ENCODE results near the gene RAD51B.
"Not testable (repeated sequence)": the region's sequence is repeated elsewhere in the genome, so short reads cannot be mapped to it uniquely, and the experiment has no call there.

The RAD51B gene

GRCh38 chr14:68219407-68219806 is 399.8 kb downstream of the RAD51B start:
- no peak for DNase-seq

DNA sequence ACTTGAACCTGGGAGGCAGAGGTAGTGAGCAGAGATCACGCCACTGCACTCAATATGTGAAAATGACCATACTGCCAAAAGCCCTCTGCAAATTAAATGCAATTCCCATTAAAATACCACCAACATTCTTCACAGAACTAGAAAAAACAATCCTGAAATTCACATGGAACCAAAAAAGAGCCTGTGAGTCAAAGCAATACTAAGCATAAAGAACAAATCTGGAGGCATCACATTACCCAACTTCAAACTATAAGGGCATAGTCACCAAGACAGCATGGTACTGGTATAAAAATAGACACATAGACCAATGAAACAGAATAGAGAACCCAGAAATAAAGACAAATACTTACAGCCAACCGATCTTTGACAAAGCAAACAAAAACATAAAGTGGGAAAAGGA is 401.5 kb downstream of the RAD51B start:
- DNase-seq: not testable (repeated sequence)

GRCh38 chr14:68222154-68222553 is 402.6 kb downstream of the RAD51B start:
- DNase-seq: no peak

GRCh38 chr14:68222726-68223125 is 403.1 kb downstream of the RAD51B start:
- no peak for DNase-seq

- DNase-seq: no peak
Observed at GRCh38 chr14:68223631-68224030, 404.1 kb downstream of the RAD51B start.

GRCh38 chr14:68225321-68225720 is 405.7 kb downstream of the RAD51B start:
- DNase-seq: no peak

GRCh38 chr14:68226523-68226922 is 406.9 kb downstream of the RAD51B start:
- DNase-seq: no peak

DNA sequence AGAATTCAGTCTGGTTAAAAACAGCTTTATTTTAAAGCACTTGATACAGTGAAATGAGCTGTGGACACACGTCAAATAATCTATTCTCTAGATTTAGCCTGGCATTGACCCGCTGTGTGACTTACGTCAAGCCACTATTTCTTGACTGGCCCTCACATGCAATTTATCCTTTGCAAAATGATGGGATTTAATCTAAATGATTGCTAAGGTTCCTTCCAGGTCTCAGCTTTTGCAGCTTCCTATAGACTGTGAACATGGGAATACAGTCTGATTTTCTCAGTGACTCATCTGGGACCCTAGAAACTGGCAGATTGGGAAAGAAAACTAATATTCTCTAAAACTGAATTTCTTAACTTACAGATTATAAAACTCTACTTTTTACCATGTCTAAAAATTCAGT is 409.1 kb downstream of the RAD51B start:
- no peak for DNase-seq

- DNase-seq: no peak
Observed at GRCh38 chr14:68229423-68230100, 410.0 kb downstream of the RAD51B start.

DNA sequence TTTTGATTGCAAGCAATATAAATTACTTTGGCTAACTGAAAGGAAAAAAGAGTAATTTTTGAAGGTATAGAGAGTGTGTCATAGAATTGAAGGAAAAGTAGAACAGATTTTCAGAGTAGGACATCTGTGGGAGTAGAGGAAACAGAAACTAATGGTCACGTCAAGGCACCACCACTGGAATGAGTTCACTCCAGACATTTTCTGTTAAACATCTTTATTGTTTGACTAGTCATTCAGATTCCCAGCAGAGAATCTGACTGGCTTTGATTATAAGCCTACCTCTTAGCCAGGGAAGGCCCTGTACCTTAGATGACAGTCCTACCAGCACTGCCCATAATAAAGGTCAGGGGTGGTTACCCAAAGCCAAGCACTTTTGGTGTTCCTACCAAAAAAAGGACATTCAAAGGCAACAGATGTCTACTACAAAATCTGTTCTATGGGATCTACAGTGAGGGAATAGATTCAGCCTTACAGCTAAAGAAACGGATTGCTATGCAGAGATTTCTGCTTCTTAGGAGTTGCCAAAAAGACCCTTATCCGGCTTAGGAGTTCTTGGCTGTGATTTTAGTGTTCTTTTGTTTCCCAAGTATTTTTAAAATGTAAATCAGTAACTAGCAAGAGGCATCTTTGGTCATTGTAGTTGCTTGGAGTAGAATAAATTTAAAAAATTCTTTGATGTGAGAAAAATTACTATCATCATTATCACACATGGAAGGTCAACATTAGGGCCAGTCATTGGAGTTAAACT is 410.8 kb downstream of the RAD51B start:
- no peak for DNase-seq

GRCh38 chr14:68230950-68231717 is 411.6 kb downstream of the RAD51B start:
- no peak for DNase-seq

DNA sequence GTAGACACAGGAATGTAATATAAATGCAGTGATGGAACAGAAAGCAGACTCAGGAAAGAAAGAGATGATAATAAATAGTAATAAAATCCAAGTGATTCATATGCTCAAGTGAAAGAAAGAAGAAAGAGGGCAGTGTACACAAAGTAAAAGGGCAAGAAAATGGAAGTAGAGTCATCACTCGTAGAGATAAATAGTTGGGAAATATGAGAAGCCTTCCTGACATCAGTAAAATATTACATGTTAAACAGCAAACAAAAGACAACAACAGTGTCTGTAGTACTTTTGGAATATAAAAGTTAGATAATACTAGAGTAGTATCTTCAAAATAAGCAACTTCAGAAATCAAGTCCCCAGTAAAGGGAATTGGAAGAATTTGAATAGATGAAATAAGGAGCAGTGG is 412.3 kb downstream of the RAD51B start:
- DNase-seq: no peak

GRCh38 chr14:68232300-68233055 is 412.9 kb downstream of the RAD51B start:
- peak; percentile 71 for DNase-seq

- no peak for DNase-seq
Observed at GRCh38 chr14:68233101-68233784, 413.7 kb downstream of the RAD51B start.

- no peak for DNase-seq
Observed at GRCh38 chr14:68234101-68234905, 414.7 kb downstream of the RAD51B start.

- DNase-seq: no peak
Observed at GRCh38 chr14:68235011-68235410, 415.4 kb downstream of the RAD51B start.

DNA sequence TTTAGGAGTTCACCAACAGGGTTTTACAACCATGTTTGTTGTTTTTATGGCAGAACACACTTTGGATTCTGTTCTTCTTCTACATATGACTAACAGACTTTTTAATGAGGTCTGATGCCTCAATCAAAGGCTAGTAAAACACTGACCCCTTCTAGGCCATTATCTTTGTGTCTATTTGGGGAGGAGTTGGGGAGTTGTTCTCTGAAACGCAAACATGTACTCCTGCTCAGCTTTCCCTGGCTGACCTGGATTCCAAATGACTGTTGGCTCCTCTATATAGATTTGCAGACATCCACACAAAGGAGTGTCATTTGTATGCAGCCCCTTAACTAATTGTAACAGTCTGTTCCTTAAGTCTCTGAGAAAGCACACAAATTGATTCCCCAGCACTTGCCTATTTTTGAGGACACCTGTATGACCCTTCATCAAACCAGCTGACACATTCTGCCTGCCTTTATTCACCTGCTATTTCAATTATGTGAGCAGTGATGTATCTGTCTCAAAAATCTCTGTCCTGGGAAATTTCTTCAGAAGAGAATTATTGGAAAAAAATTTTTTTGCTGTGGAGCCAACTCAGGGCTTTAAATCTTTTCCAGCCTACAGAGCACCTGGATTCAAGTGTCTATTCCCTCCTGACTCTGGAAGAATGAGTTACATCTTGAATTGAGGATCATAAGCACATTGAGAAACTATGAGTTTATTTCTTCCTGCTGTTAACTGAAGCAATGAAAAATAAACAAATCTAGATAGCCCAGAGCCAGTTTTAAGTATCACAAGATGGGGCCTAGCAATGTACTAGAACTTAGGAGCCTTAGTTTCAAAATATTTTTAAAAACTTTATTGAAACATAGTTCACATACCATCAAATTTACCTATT is 417.2 kb downstream of the RAD51B start:
- no peak for DNase-seq

DNA sequence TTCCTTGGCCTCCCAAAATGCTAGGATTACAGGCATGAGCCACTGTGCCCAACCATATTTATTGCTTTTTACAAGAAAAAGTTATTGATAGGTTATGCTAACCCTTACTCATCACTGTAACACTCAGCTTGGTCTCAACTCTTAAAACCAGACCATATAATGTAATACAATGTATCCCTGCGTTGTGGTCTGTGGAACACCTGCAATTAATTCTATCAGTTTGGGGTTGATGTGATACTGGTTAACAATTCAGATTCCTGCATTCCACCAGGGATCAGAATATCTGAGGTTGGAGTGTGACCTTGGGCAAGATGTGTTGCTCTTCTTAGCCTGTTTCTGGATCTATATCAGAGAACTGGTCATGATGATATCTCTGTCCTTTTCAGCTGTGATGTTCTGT is 419.0 kb downstream of the RAD51B start:
- no peak for DNase-seq

GRCh38 chr14:68238976-68239375 is 419.4 kb downstream of the RAD51B start:
- no peak for DNase-seq

GRCh38 chr14:68239988-68240771 is 420.6 kb downstream of the RAD51B start:
- no peak for DNase-seq

Measured in activated effector memory CD4-positive, alpha-beta T cell treated with anti-CD3 and anti-CD28 coated beads, Interleukin-2, amount 50 U/mL, for 16 hours (primary cell).